ENCODE results near the gene TMEM42. TPM values are rescaled to one million over a fixed set of nuclear protein-coding genes. Genes with fewer than 3 reads are reported as not detected.

TMEM42 gene
- total and polyA plus RNA-seq, 2 experiments from 2014 or later: 14.7 to 22.2 TPM

- Histone ChIP-seq H3K79me2 (no peaks in the 10 kb centered on the region), H3K4me2 (no peak overlapping the region), H3K4me1 (ENCODE audit: insufficient read depth) (no peaks in the 10 kb centered on the region), H3K9me2 (replicated peaks; ENCODE audit: insufficient read depth) (no peaks in the 10 kb centered on the region), H2AFZ (no peak overlapping the region), H3K27me3 (no peaks in the 10 kb centered on the region), H4K20me1 (ENCODE audit: insufficient read depth, poor library complexity, severe bottlenecking) (no peaks in the 10 kb centered on the region), H3K9me3 (ENCODE audit: low read depth) (no peaks in the 10 kb centered on the region), H3K27ac (no peak overlapping the region), H3K36me3 (replicated peaks; ENCODE audit: insufficient read depth, low read depth) (no peaks in the 10 kb centered on the region), H3K4me3 (no peak overlapping the region)
- TF ChIP-seq EZH2 (IDR thresholded peaks at IDR 0.05; ENCODE audit: borderline replicate concordance) (no peak), CTCF (IDR thresholded peaks at IDR 0.05; ENCODE audit: poor library complexity) (no peak), EZH2phosphoT487 (IDR thresholded peaks at IDR 0.05; ENCODE audit: low read depth, severe bottlenecking, unreplicated experiment) (no peak)
- DNase-seq (ENCODE audit: low spot score): no peak
- 83% methylated on average over 3 of the region's 3 CpGs for WGBS (ENCODE audit: low lambda C conversion rate, missing lambda C conversion rate)
Measured at GRCh38 chr3:44892689-44893088, 31.0 kb downstream of the TMEM42 start.

- TF ChIP-seq CTCF (IDR thresholded peaks at IDR 0.05; ENCODE audit: poor library complexity): no peak
- TF ChIP-seq EZH2 (IDR thresholded peaks at IDR 0.05; ENCODE audit: borderline replicate concordance): no peak
- no peak for TF ChIP-seq EZH2phosphoT487 (IDR thresholded peaks at IDR 0.05; ENCODE audit: low read depth, severe bottlenecking, unreplicated experiment)
- 83% methylated on average over 2 of the region's 2 CpGs for WGBS (ENCODE audit: low lambda C conversion rate, missing lambda C conversion rate)
Measured at GRCh38 chr3:44893097-44893496, 31.4 kb downstream of the TMEM42 start.

GRCh38 chr3:44894485-44894884 lies 32.8 kb downstream of the TMEM42 start:
- DNase-seq (ENCODE audit: low spot score): no peak
- Histone ChIP-seq H4K20me1 (ENCODE audit: insufficient read depth, poor library complexity, severe bottlenecking) (no peaks in the 10 kb centered on the region), H3K27ac (no peak overlapping the region), H3K9me3 (ENCODE audit: low read depth) (no peaks in the 10 kb centered on the region), H3K36me3 (replicated peaks; ENCODE audit: insufficient read depth, low read depth) (no peaks in the 10 kb centered on the region), H2AFZ (no peak overlapping the region), H3K9me2 (replicated peaks; ENCODE audit: insufficient read depth) (no peaks in the 10 kb centered on the region), H3K4me1 (ENCODE audit: insufficient read depth) (no peaks in the 10 kb centered on the region), H3K79me2 (no peaks in the 10 kb centered on the region), H3K4me2 (no peak overlapping the region), H3K27me3 (no peaks in the 10 kb centered on the region), H3K4me3 (no peak overlapping the region)
- WGBS (ENCODE audit: low lambda C conversion rate, missing lambda C conversion rate): 66% methylated on average over 5 of the region's 5 CpGs
- TF ChIP-seq EZH2phosphoT487 (IDR thresholded peaks at IDR 0.05; ENCODE audit: low read depth, severe bottlenecking, unreplicated experiment) (no peak), CTCF (IDR thresholded peaks at IDR 0.05; ENCODE audit: poor library complexity) (no peak), EZH2 (IDR thresholded peaks at IDR 0.05; ENCODE audit: borderline replicate concordance) (no peak)

More at GRCh38 chr3:44893097-44893496, 31.4 kb downstream of the TMEM42 start:
- Histone ChIP-seq H4K20me1 (ENCODE audit: insufficient read depth, poor library complexity, severe bottlenecking) (no peaks in the 10 kb centered on the region), H3K4me3 (no peak overlapping the region), H3K27ac (no peak overlapping the region), H3K9me3 (ENCODE audit: low read depth) (no peaks in the 10 kb centered on the region), H3K36me3 (replicated peaks; ENCODE audit: insufficient read depth, low read depth) (no peaks in the 10 kb centered on the region), H3K4me2 (no peak overlapping the region), H3K27me3 (no peaks in the 10 kb centered on the region), H3K4me1 (ENCODE audit: insufficient read depth) (no peaks in the 10 kb centered on the region), H2AFZ (no peak overlapping the region), H3K9me2 (replicated peaks; ENCODE audit: insufficient read depth) (no peaks in the 10 kb centered on the region), H3K79me2 (no peaks in the 10 kb centered on the region)
- no peak for DNase-seq (ENCODE audit: low spot score)

GRCh38 chr3:44896440-44896839 lies 34.7 kb downstream of the TMEM42 start:
- Histone ChIP-seq H3K4me1 (ENCODE audit: insufficient read depth) (no peaks in the 10 kb centered on the region), H2AFZ (no peak overlapping the region), H4K20me1 (ENCODE audit: insufficient read depth, poor library complexity, severe bottlenecking) (no peaks in the 10 kb centered on the region), H3K79me2 (no peaks in the 10 kb centered on the region), H3K4me3 (no peak overlapping the region), H3K36me3 (replicated peaks; ENCODE audit: insufficient read depth, low read depth) (no peaks in the 10 kb centered on the region), H3K9me2 (replicated peaks; ENCODE audit: insufficient read depth) (no peaks in the 10 kb centered on the region), H3K9me3 (ENCODE audit: low read depth) (no peaks in the 10 kb centered on the region), H3K27me3 (no peaks in the 10 kb centered on the region), H3K4me2 (no peak overlapping the region), H3K27ac (no peak overlapping the region)
- TF ChIP-seq EZH2 (IDR thresholded peaks at IDR 0.05; ENCODE audit: borderline replicate concordance) (no peak), CTCF (IDR thresholded peaks at IDR 0.05; ENCODE audit: poor library complexity) (no peak), EZH2phosphoT487 (IDR thresholded peaks at IDR 0.05; ENCODE audit: low read depth, severe bottlenecking, unreplicated experiment) (no peak)
- WGBS (ENCODE audit: low lambda C conversion rate, missing lambda C conversion rate): 83% methylated on average over 2 of the region's 2 CpGs
- no peak for DNase-seq (ENCODE audit: low spot score)

Measured in hepatocyte (in vitro differentiated cells).